Activated CD4-positive, alpha-beta T cell treated with anti-CD3 and anti-CD28 coated beads, Interleukin-2, amount 50 U/mL, for 1 hour (primary cell): ENCODE measurements around the gene IER5.
"Not testable (repeated sequence)": the region's sequence is repeated elsewhere in the genome, so short reads cannot be mapped to it uniquely, and the experiment has no call there.

Source experiments
- DNase-seq: peaks from one replicate; pipeline ENCODE4 v3.0.0-alpha.2; 2020

The IER5 gene

DNA sequence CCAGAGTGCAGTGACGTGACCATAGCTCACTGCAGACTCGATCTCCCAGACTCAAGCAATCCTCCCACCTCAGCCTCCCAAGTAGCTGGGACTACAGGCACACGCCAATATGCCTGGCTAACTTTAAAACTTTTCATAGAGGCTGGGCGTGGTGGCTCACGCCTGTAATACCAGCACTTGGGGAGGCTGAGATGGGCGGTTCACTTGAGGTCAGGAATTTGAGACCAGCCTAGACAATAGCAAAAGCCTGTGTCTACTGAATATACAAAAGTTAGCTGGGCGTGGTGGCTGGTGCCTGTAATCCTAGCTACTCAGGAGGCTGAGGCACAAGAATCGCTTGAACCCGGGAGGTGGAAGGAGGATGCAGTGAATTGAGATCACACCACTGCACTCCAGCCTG lies 27.5 kb downstream of the IER5 start:
- not testable (repeated sequence) for DNase-seq

DNA sequence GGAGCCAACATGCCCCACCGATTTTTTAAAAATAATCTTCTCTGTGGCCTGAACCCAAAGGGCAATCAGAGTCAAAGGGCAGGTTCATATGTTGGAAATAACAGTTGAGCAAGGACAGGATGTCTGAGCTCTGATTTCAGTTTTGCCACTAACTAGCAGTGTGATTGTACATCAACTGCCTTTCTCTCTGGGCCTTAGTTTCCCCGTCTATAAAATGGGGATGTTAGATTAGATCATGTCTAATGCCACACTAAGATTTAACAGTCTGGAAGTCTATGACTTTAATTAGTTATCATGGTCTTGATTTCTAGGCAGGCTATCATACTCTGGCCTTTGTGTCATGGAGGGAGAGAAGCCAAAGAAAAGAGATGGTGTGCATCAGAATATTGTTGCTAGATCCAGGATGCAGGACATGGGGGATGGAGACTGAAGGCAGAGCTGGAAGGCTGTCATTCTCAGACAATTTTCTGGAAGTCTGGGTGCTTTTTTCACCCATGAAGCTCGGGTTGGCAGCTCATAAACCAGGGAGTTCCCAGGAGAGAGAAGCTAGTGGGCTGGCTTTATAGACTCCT lies 28.4 kb downstream of the IER5 start:
- DNase-seq = no peak

DNA sequence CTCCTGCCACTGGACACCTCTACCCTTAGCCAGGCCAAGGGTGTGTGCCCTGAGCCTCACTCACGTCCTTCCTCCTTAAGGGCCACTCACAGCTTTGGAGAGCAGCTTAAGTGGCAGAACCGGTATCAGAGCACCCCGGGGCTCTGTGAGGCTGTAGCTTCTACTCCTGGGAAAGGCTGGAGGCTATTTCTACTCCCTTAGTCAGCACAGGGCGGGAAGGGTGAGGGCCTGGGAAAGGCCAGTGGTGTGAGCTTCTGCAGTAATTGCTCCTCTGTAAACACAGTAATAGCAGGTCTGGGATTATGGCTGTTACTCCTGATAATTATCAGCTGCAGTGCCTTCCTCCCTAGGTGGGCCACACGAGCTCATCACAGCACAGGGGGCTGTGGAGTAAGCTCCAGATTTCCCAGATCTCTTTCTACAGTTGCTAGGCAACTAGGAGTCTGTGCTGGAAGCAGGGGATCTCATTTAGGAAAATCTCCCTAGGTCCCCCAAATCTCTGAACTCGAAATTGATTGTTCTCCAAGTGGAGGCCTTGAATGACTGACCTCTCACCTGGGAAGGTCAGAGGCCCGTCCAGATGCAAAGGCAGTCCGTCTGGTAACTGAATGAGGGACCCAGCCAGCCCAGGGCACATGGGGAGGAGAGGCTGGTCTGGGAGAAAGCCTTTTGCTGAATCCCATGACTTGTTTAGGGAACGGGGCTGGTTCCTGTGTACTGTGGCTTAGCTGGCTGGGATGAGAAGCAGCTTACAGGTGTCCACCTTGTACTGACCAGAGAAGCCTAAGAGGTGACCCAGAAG lies 29.3 kb downstream of the IER5 start:
- DNase-seq = no peak

DNA sequence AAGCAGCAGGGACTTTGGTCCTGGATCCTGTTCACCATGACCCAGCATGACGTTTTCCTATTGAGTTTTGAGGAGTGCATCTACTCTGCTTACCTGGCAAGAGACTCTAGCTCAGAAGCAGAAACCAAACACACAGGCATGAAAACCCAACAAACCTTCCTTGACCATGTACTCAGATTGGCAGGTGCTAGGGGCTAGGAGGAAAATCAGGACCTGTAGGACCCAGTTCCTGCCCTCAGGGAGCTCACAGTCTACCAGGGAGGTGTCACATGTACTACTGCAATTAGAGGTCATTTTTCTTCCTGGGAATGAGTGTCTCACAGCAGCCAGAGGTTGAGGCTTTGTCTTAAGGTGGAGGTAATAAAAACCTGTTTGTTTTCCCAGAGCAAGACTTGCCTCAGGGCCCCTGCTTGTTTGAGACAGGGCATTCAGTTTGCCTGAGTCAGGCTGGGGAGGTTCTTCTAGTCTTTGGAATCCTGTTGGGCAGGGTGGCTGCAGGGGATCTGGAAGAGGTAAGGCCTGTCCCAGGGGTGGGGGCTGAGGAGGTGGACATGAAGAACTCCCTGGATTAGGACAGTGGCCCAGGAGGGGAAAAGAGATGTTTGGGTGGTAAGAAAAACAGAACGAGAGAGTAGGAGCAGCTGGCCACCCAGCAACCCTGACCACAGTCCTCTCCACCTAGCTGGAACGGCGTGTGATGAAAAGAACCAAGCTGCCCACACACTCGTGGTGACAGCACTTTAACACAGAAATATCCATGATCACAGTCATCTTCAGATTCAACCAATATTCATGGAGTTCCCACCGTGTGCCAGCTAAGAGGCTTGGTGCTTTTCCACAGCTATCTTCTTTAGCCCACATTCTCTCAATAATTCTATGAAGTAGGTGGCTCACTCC lies 30.8 kb downstream of the IER5 start:
- DNase-seq = no peak

DNA sequence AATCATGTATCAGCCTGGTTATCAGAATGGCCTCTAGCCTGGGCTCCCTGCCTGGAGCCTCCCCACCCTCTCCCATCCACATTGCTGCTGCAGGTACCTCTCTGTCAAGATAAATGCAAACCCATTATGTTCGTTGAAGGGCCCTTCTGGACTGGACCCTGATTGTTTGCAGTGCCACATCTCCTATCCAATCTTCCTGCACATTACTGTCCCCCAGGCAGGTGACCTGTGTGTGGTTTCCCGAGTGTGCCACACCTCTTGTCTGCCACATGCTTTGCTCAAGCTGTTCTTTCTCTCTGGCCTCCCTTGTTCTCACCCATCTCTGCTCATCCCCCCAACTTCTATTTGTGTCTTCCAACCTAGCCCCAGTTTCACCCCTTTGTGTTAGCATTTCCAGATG lies 32.4 kb downstream of the IER5 start:
- no peak for DNase-seq

GRCh38 chr1:181121498-181121897 lies 33.0 kb downstream of the IER5 start:
- DNase-seq = no peak

GRCh38 chr1:181122222-181122621 lies 33.7 kb downstream of the IER5 start:
- no peak for DNase-seq

GRCh38 chr1:181123173-181123572 lies 34.7 kb downstream of the IER5 start:
- no peak for DNase-seq

DNA sequence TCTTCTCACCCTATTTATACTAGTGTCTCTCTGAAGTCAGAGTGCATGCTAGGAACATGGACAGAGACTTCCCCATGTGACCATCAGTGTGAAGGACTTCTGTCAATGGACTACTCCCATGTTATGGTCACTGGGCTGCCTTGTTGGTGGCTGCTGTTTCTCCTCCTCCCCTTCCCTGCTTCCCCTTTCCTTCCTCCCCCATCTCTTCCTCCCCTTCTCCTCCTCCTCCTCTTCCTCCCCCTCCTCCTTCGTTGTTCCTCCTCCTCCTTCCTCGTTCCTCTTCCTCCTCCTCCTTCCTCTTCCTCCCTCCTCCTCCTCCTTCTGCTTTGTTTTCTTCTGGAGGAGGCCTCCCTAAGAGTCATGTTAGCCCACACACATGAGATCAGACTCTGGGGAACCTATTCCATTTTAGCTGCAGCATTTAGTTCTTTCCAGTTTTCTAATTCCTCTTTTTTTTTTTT lies 35.8 kb downstream of the IER5 start:
- no peak for DNase-seq

GRCh38 chr1:181126289-181126688 lies 37.8 kb downstream of the IER5 start:
- no peak for DNase-seq

DNA sequence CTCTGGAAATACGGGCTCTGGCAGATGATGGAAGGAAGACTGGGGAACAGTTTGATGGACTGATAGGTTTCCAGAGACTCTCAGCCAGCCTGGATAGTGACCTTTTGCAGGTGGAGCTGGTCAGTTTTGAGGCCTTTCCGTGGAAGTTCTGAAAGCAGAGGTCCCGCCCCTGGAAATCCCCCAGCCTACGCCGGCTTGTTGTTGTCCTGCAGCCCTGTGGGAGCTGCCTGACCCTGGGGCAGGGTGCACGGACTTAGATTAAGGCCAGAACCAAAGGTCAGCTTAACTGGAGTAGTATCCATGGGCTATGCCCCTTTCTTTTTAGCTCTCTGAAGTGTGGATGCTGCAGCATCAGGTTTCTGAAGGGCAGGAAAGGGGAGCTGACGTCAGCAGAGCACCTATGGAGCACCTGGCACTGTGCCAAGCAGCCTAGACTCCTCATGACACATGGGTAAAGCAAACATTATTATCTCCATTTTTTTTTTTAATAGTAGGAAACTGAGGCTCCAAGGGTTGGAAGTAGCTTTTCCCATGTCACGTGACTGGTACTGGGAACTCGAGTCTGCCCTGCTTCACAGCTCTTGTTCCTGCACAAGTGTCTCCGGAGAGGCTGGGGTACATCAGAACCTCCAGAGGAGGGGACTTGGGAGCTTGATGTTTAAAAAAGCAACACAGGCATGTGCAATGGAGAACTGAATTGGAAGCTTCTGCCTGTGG lies 38.5 kb downstream of the IER5 start:
- no peak for DNase-seq

DNA sequence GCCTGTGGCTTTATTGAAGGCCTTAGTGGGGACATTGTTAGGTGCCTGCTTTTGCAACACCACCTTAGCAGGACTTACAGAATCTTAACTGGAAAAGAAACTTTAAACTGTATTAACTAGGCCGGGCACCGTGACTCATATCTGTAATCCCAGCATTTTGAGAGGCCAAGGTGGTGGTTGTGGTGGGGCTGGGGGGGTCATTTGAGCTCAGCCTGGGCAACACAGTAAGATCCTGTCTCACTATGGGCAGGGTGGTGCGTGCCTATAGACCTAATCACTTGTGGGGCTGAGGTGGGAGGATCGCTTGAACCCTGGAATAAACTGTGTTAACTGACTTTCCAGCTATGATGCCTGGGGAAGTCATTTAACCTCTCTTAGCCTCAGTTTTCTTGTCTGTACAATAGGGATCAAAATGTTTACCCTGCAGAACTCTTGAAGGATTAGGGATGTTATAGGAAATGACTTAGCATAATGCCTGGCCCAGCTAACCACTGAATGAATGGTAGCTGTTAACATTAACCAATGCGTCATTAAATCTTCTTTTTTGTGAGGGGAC lies 39.5 kb downstream of the IER5 start:
- DNase-seq = no peak

DNA sequence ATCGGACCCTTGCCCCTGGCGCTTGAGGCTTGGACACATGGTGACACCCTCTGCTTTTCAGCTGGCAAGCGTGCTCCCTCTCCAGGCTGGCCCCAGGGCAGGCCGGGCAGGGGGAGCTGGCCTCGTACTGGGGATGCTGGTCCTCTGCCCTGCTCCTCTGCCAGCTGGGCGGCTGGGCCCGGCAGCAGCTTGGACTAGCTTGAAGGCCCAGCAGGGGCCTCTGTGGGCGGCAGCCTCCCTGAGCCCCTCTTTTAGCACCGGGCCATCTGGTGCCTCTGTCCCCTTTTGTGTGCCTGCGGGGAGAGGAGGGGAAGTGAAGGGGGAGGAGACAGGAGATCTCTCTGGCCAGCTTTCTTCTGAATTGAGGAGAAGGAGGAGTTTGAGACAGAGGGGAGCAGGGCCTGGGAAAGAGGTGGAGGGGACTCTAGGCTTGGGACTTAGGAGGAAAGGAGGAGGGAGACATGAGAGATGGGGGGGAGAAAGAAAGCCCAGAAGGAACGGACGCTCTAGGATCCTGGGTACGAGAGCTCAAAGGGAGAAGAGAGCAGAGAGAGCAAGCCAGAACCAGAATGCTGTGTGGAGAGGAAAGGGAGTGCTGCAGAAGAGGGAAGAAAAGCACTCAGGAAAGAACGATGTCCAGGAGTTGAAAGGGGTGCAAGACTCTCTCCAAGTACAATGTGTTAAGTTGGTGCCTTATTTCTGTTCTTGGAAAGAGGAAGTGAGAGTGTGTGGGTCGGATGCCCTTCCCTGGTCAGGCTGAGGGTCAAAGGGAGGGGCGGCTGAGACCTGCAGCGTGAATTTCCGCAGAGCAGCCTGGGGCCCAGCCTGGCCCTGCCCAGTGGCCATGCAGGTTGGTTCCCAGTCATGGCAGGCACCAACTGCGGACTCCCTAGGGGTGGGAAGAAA lies 40.3 kb downstream of the IER5 start:
- no peak for DNase-seq

DNA sequence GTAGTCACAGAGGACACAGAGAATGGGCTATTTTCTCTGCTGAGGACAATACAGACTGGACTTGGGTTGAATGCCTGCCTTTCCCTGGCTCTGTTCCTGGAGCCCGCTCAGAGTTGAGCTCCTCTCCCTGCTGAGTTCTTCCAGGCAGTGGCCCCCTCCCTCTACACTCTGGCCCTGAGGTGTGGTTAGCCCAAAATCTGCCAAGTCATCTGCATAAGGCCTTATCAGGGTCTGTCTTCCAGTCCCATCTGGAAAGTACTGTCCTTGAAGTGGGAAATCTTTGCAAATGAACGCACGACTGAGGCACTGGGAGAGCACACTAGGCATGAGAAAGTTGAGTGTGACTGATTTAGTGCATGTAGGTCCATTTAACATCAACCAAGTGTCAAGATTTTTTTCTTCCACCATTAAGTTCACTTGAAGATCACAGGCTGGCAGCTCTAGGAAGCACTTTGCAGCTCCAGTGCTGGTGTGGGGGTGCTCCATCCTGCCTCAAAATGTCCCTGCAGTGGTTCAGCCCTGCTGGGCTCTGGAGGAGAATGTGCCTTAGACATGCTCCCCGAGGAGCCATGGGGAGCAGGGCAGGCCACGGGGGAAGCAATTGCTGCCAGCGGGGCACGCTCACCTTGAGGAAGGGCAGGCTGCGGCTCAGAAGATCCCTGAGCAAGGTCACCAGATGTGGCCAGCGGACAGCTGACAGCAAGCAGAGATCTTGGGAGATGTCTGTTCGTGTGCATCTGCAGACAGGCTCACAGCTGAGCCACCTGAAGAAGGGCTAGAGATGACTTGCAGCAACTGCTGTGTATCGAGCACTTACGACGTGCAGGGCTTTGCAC lies 41.5 kb downstream of the IER5 start:
- no peak for DNase-seq

DNA sequence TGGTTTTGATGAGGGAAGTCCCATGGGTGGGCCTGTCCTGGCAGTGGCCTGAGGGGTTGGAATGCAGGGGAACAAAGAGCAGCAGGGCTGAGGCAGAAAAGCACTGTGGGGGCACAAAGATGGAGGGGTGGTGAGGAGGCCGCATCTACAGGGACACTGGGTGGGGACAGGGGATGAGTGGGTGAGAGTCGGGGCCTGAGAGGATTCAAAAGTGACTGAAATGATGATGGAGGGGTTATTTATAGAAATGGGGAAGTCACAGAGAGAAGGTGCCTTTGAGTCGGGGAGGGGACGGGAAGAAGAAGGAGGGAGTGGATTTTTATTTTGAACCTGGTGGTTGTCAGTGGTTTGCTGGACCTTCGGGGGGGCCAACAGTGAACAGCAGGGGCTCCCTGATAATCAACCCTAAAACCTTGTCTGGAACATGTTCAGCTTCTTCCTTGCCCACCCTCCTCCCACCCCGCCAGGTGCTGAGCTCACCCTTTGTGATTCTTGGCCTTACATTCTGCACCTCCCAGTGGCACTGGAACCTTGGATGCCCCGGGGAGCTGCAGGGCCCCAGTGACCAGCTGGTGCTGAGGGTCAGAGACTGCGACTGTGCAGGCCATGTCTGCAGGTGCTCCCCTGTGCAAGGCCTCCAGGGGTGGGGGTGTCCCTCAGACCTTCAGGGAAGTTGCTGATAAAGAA lies 42.9 kb downstream of the IER5 start:
- DNase-seq = no peak

GRCh38 chr1:181133441-181133951 lies 45.0 kb downstream of the IER5 start:
- no peak for DNase-seq

DNA sequence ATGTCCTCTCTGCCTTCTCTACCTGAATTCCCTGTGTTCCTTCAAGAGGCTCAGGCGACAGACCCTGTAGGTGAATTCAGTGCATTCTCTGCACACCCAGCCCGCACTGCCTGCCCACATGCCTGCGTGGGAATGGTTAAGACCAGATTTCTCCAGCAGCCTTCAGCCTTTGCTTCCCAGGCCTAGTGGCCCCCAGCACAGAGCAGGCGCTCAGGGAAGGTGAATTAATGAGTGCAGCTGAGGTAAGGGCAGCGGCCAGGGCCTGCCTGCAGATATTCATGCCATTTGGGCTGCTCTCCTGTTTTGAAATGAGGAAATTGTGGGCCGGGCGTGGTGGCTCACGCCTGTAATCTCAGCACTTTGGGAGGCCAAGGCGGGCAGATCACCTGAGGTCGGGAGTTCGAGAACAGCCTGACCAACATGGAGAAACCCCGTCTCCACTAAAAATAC lies 45.5 kb downstream of the IER5 start:
- DNase-seq = no peak

DNA sequence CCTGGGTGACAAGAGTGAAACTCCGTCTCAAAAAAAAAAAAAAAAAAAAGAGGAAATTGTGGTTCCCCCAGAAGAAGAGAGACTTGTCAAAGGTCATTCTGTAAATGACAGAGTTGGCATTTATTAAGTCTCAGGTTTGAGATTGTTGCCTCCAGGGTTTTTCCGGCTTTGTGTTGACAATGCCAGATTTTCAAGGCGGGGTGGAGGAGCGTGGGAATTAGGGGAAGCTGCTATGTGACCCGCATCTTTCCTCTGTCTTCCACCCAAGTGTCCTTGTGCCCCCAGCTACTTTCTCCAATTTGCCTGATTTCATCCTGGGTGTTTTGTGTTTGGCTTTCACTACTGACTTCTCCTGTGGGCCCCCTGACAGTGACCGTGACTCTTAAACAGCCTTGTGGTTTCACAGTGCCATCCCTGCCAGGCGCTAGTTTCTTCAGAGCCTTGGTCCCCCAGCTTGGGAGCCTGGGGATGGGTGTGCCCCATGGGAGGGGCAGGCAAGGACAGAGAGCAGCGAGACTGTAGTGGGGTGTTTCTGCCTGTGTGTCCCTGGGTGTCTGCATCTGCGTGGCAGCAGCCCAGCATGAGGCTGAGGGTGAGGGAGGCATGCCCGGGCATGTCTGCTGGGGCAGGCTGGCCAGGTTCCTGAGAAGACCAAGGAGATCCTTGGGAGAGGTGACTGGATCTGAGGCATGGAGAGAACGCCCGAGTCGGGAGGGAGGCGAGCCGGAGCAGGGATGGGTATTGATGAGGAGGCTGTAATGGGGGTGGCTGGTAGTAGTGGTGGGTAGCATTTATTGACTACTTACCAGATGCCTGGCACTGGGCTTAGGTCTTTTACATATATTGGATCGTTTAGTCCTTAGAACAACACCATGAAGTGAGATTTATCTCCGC lies 46.3 kb downstream of the IER5 start:
- no peak for DNase-seq

DNA sequence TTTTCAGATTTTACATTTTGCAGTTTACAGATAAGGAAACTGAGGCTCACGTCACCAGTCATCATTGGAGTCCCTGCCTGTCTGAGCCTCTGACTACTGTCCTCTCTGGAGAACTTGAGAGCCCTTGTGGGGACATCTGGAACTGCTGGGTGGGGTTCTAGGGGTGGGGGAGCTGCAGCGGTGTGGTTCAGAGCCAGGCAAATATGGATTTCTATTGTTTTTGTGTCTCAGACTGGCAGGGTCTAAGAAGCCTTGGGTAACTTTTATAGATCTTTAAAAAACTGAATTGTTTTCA lies 46.9 kb downstream of the IER5 start:
- DNase-seq = peak; percentile 19
